HEK293 (cell line): ENCODE measurements around the gene SORL1.
A peak's percentile ranks its signal among the peaks of the same experiment; 100 is the strongest.
"Not testable (repeated sequence)": the region's sequence is repeated elsewhere in the genome, so short reads cannot be mapped to it uniquely, and the experiment has no call there.

ENCODE experiments used
- CTCF ChIA-PET: fragments of 350-600 bp; formaldehyde crosslinking; extraction: SDS; loops from one replicate; lab custom pipeline; 2021; ENCODE audit warnings: antibody characterized with exemption; lab: Yijun Ruan, JAX
- POLR2A ChIA-PET: fragments of 300-600 bp; formaldehyde crosslinking; extraction: SDS; loops from one replicate; lab custom pipeline; 2020; ENCODE audit warnings: antibody characterized with exemption, inconsistent platforms; lab: Yijun Ruan, JAX
- H3K27ac ChIP-seq: fragments of 200-500 bp; sonication (Bioruptor generic); 2 replicates; pipeline ENCODE4 v1.5.1; 2014; ENCODE audit warnings: low read depth, low read length, control low read depth, inconsistent platforms; ENCODE audit errors: extremely low read depth
- H3K36me3 ChIP-seq, 2 experiments: fragments of 200-500 bp in 1 of 2; sonication (Bioruptor generic) in 1 of 2; 1 replicate in 1 of 2; 2 replicates in 1 of 2; pipeline ENCODE4 v1.5.1; 2014 to 2017; ENCODE audit warnings: inconsistent platforms in 2 of 2, low read length in 2 of 2; ENCODE audit not compliant: control insufficient read depth in 2 of 2, insufficient read depth in 1 of 2
- H3K4me1 ChIP-seq: fragments of 200-500 bp; sonication (Bioruptor generic); 2 replicates; pipeline ENCODE4 v1.5.1; 2014; ENCODE audit warnings: mild to moderate bottlenecking, low read length, inconsistent platforms; ENCODE audit not compliant: control insufficient read depth, insufficient read depth
- H3K4me3 ChIP-seq: 2 replicates; pipeline ENCODE4 v1.5.1; 2011; ENCODE audit warnings: low read depth, mild to moderate bottlenecking, control low read depth, low read length, moderate library complexity
- H3K9me3 ChIP-seq: fragments of 200-500 bp; sonication (Bioruptor generic); 2 replicates; pipeline ENCODE4 v1.5.1; 2014; ENCODE audit warnings: low read depth, low read length, inconsistent platforms; ENCODE audit not compliant: control insufficient read depth, insufficient read depth
- GLIS1 ChIP-seq: fragments of 450-650 bp; formaldehyde crosslinking; IDR thresholded peaks from 2 replicates; pipeline ENCODE4 v1.5.1; 2016; ENCODE audit warnings: missing biosample characterization, missing genetic modification characterization
- SCRT2 ChIP-seq: fragments of 450-650 bp; formaldehyde crosslinking; IDR thresholded peaks from 2 replicates; pipeline ENCODE4 v1.5.1; 2016; ENCODE audit warnings: missing biosample characterization, missing genetic modification characterization
- SP3 ChIP-seq: fragments of 450-650 bp; formaldehyde crosslinking; IDR thresholded peaks from 2 replicates; pipeline ENCODE4 v1.5.1; 2016; ENCODE audit warnings: missing biosample characterization, missing genetic modification characterization
- ZBTB21 ChIP-seq: fragments of 450-650 bp; formaldehyde crosslinking; IDR thresholded peaks from 2 replicates; pipeline ENCODE4 v1.5.1; 2017; ENCODE audit warnings: missing biosample characterization, missing genetic modification characterization
- ZNF10 ChIP-seq: fragments of 450-650 bp; formaldehyde crosslinking; IDR thresholded peaks from 2 replicates; pipeline ENCODE4 v1.5.1; 2017; ENCODE audit warnings: missing biosample characterization, missing genetic modification characterization
- ZNF148 ChIP-seq: fragments of 450-650 bp; formaldehyde crosslinking; IDR thresholded peaks from 2 replicates; pipeline ENCODE4 v1.5.0; 2017; ENCODE audit warnings: missing biosample characterization, missing genetic modification characterization, borderline replicate concordance
- ZNF184 ChIP-seq: fragments of 450-650 bp; IDR thresholded peaks from 2 replicates; pipeline ENCODE4 v1.5.1; 2018; ENCODE audit warnings: missing biosample characterization, mild to moderate bottlenecking, missing genetic modification characterization
- ZNF274 ChIP-seq, 2 experiments: fragments of 200-500 bp in 1 of 2; fragments of 450-650 bp in 1 of 2; sonication (Bioruptor generic) in 1 of 2; formaldehyde crosslinking in 1 of 2; IDR thresholded peaks; 2 replicates each; pipeline versions ENCODE4 v1.5.1 to v1.6.1; 2014 to 2016; ENCODE audit warnings: borderline replicate concordance in 1 of 2, inconsistent platforms in 1 of 2, low read length in 1 of 2, missing biosample characterization in 1 of 2, missing genetic modification characterization in 1 of 2
- ZNF311 ChIP-seq: fragments of 450-650 bp; formaldehyde crosslinking; IDR thresholded peaks from 2 replicates; pipeline ENCODE4 v1.5.1; 2017; ENCODE audit warnings: missing biosample characterization, missing genetic modification characterization, borderline replicate concordance
- ZNF391 ChIP-seq: fragments of 450-650 bp; formaldehyde crosslinking; IDR thresholded peaks from 2 replicates; pipeline ENCODE4 v1.5.1; 2016; ENCODE audit warnings: low read depth, missing biosample characterization, missing genetic modification characterization, borderline replicate concordance
- ZNF48 ChIP-seq: fragments of 450-650 bp; formaldehyde crosslinking; IDR thresholded peaks from 2 replicates; pipeline ENCODE4 v1.5.1; 2016; ENCODE audit warnings: missing biosample characterization, missing genetic modification characterization
- ZNF585B ChIP-seq: fragments of 450-650 bp; formaldehyde crosslinking; IDR thresholded peaks from 2 replicates; pipeline ENCODE4 v1.5.1; 2016; ENCODE audit warnings: missing biosample characterization, missing genetic modification characterization
- ZNF692 ChIP-seq: fragments of 450-650 bp; formaldehyde crosslinking; IDR thresholded peaks from 2 replicates; pipeline ENCODE4 v1.5.1; 2016; ENCODE audit warnings: missing biosample characterization, missing genetic modification characterization
- ZNF768 ChIP-seq: fragments of 450-650 bp; formaldehyde crosslinking; IDR thresholded peaks from 2 replicates; pipeline ENCODE4 v1.5.1; 2018; ENCODE audit warnings: missing biosample characterization, mild to moderate bottlenecking, missing genetic modification characterization
- ZNF777 ChIP-seq: fragments of 450-650 bp; formaldehyde crosslinking; IDR thresholded peaks from 2 replicates; pipeline ENCODE4 v1.5.1; 2017; ENCODE audit warnings: missing biosample characterization, missing genetic modification characterization, borderline replicate concordance
- ZNF843 ChIP-seq: fragments of 450-650 bp; formaldehyde crosslinking; IDR thresholded peaks from 2 replicates; pipeline ENCODE4 v1.5.1; 2016; ENCODE audit warnings: missing biosample characterization, missing genetic modification characterization
- ZSCAN16 ChIP-seq: fragments of 450-650 bp; formaldehyde crosslinking; IDR thresholded peaks from 2 replicates; pipeline ENCODE4 v1.5.1; 2016; ENCODE audit warnings: missing biosample characterization, missing genetic modification characterization

The SORL1 gene

GRCh38 chr11:121636800-121637176, 184.7 kb downstream of the SORL1 start:
- POLR2A ChIA-PET, result no interaction called here
- no peaks in the 10 kb centered on the region for H3K9me3 ChIP-seq

GRCh38 chr11:121637587-121637986, 185.5 kb downstream of the SORL1 start:
- POLR2A ChIA-PET, H3K4me1 ChIP-seq, H3K36me3 ChIP-seq, H3K4me3 ChIP-seq, H3K27ac ChIP-seq, H3K9me3 ChIP-seq, CTCF ChIA-PET: not testable (repeated sequence)

More at GRCh38 chr11:121636800-121637176, 184.7 kb downstream of the SORL1 start:
- Histone ChIP-seq H3K36me3 (no peaks in the 10 kb centered on the region), H3K4me1 (no peaks in the 10 kb centered on the region; the same call in 1 of the 2 replicates), H3K27ac (no peak overlapping the region), H3K4me3 (no peak overlapping the region)
- CTCF ChIA-PET, result interaction anchor here (0.6 kb wide), 1 partner anchor 18 kb away, joined by 4 read pairs; no protein-coding TSS in a partner anchor
- 0 out of 2 replicates have a peak, but pooled peaks have one; percentile 61 for TF ChIP-seq SCRT2 (tag by site-specific recombination)
- TF ChIP-seq ZNF391, result no peak

GRCh38 chr11:121643479-121644186, 191.5 kb downstream of the SORL1 start:
- TF ChIP-seq ZNF10 (tag by site-specific recombination) (peak; percentile 46; the same call in 1 of the 2 replicates), GLIS1 (tag by site-specific recombination) (peak; percentile 31; the same call in 1 of the 2 replicates), SP3 (tag by site-specific recombination) (no peak)
- TF ChIP-seq, all 188 proteins: peak for 2
- H3K36me3 ChIP-seq, result no peaks in the 10 kb centered on the region
- H3K27ac ChIP-seq, result no peak overlapping the region
- ChIA-PET POLR2A (no interaction called here), CTCF (interaction anchor here (0.6 to 3.8 kb wide), 4 partner anchors 11 to 680 kb away, joined by 3 to 39 read pairs (median 3); no protein-coding TSS in a partner anchor)
- H3K4me1 ChIP-seq, result no peaks in the 10 kb centered on the region
- no peak overlapping the region for H3K4me3 ChIP-seq
- H3K9me3 ChIP-seq, result no peaks in the 10 kb centered on the region

GRCh38 chr11:121644187-121644512, 192.0 kb downstream of the SORL1 start:
- CTCF ChIA-PET, result interaction anchor here (0.7 to 3.8 kb wide), 3 partner anchors 10 to 464 kb away, joined by 3 to 39 read pairs (median 3); no protein-coding TSS in a partner anchor
- Histone ChIP-seq H3K4me3 (no peak overlapping the region), H3K36me3 (no peaks in the 10 kb centered on the region), H3K9me3 (no peaks in the 10 kb centered on the region), H3K27ac (no peak overlapping the region), H3K4me1 (no peaks in the 10 kb centered on the region)
- POLR2A ChIA-PET, result no interaction called here
- TF ChIP-seq ZNF692 (tag by site-specific recombination) (no peak), ZNF148 (tag by site-specific recombination) (no peak), ZSCAN16 (tag by site-specific recombination) (no peak), ZNF184 (tag by site-specific recombination) (no peak), ZNF311 (tag by site-specific recombination) (no peak), ZNF843 (tag by site-specific recombination) (no peak), ZNF274 (IDR thresholded peaks at IDR 0.05; ENCODE audit: low read length) (no peak), ZNF274 (tag by site-specific recombination; IDR thresholded peaks at IDR 0.05; ENCODE audit: borderline replicate concordance) (no peak), ZBTB21 (no peak), ZNF48 (tag by site-specific recombination) (no peak), ZNF777 (tag by site-specific recombination) (no peak), ZNF768 (tag by site-specific recombination) (no peak), ZNF585B (tag by site-specific recombination) (no peak)
